HG03469 (cell line): ENCODE data around the gene ULK2.
"Not testable (repeated sequence)": the region's sequence is repeated elsewhere in the genome, so short reads cannot be mapped to it uniquely, and the experiment has no call there.

Source experiments
- ATAC-seq: cut with Tn5 transposase; IDR thresholded peaks from one replicate; pipeline ENCODE4 v1.9.1; 2021; ENCODE audit warnings: mild to moderate bottlenecking, moderate library complexity, moderate number of reproducible peaks; ENCODE audit not compliant: unreplicated experiment

ULK2 gene

DNA sequence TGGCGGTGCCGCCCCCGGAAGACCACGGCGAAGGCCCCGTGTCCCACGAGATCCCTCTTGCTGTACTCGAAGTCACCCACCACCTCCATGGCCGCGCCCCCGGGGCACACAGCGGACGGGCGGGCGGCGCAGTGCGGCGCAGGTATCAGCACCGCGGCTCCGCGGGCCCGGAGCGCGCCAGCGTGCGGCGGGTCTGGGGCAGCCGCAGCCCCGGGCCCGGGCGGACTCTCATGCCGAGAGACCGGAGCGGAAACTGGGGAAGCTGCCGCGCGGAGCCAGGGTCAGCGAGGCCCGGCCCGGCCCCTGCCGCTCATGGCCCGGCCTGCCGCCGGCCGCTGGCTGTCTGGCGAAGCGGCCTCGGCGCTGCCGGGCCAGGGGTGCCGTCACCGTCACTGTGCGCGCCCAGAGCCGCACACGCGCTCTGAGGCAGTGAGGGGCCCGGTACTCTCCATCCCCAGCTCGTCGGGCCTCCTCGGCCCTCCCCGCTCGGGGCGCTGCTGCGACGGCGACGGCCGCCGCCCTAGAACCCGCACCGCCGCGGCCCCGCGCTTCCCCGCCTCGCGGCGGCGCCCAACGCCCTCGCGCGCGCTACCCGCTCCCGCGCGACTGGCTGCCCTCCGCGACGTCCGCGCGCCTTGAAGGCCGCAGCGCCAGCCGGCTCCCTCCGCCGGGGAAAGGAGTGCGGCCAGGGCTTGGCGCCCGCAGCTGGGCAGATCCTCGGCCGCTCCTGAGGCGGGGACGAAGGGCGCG is at the start of gene ULK2:
Gene ULK2 (minus strand): TSS at position 608 of the 750 bp plus-strand sequence. CDS start 519 bp downstream, at position 89.
- no peak for ATAC-seq

DNA sequence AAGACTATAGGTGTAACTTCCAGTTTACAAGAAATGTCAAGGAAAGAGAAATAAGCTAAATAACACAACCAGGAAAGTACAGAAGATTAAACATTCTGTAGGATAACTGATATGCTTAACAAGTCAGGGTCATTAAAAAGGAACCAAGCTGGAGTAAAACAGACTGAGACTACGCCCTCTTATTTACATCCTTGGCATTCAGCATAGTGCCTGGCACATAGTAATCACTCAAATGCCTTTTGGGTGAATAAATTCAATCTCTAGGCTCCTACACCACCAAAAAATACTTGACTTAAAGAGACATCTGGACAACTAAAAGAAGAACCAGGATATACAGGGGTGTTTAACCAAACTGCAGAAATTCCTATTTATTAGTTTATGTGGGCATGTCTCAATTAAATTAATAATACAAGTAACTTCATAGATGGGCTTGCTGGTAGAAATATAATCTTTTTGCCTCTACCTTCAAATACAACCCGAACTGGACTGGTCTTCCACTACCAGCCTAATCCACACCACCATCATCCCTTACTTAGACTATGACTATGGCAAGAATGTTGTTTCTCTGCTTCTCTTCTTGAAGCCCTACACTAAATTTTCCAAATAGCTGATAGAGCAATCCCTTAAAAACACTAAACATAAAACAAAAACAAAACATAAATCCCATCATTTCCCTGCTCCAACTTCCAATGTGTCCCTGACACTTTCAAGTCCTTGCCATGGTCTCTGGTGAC is 47.7 kb upstream of the ULK2 start:
- ATAC-seq = no peak

DNA sequence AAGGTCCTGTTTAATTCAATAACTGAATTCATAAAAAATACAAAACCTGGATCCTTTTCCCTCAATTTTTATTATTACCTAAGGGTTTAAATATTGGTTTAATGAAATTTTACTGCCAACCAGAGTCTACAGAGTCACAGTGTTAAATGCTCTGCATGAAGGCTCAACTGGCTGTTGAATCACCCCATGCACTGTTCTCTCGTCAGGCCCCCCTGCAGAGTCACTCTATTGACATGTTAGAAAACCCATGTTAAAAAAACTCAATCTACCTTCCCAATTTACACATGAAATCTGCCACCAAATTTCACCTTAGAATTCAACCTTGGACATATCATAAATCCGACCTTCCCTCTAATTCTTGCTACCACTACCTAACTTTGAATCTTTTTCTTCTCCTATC is 43.3 kb upstream of the ULK2 start:
- no peak for ATAC-seq

DNA sequence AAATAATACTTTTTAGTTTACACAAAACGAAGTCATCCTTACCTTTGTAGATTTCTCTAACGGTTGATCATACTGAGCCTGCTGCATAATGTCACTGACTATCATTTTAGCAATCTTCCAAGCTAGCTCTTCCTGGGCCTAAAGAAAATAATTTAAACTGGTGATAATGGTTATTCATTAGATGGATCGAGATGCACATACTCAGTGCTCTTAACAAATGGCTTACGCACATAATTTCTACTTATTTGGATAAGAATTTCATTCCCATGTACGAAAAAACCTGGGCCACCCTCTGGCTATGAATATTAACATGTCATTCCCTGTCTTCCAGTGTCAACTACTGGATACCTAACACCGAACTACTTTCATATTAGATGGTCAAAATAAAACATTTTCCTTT is 41.4 kb upstream of the ULK2 start:
- no peak for ATAC-seq

DNA sequence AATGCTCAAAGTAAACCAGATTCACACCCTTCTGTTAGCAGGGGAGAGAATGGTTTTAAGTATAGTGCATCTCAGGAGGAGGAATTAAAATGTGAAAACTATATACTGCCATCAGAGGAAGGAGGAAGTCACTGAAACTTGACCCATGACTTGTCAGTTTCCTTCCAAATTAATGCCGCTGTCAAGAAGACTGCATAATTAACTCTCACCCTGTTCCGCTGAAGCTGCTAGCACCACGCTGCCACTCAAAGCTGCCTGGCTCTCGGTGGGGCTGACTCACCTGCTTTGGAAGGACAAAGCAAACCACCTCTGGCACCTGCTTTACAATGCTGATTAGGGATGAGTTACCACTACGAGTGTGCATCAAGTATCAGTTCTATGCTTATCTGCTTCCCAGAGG is 37.8 kb upstream of the ULK2 start:
- ATAC-seq = no peak

DNA sequence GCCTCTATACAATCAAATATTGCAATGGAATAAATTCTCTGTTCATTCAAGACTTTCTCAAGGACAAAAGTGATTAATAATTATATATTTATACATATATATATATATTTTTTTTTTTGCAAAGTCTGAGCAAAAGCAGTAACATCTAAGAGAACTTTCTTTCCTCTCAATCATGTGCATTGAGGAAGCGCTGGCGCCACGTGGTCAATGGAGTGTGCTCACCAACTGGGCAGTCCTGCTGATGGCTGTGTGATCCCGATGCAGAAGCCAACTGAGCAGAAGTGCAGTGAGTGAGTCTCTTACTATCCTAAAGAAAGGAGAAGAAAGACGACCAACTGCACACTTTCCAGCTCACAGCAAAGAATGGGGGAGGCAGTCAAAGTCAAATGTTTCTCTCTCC is 37.2 kb upstream of the ULK2 start:
- no peak for ATAC-seq

DNA sequence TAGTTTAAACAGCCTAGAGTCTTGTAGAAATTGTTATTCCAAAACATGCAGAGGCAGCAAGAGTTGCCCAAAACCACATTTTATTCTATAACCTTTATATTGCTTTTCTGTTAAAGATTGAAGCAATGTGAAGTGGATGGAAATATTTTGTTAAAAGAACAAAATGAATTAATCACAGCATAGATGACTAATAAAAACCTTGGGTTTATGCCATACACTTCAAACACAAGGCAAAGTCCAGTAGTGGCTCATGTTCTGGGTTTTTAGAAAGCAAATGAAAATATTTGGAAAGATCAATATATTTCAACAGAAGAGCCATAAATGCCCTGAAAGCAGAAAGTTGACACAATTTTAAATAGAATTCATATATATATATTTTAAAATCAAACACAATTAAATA is 36.7 kb upstream of the ULK2 start:
- ATAC-seq = no peak

DNA sequence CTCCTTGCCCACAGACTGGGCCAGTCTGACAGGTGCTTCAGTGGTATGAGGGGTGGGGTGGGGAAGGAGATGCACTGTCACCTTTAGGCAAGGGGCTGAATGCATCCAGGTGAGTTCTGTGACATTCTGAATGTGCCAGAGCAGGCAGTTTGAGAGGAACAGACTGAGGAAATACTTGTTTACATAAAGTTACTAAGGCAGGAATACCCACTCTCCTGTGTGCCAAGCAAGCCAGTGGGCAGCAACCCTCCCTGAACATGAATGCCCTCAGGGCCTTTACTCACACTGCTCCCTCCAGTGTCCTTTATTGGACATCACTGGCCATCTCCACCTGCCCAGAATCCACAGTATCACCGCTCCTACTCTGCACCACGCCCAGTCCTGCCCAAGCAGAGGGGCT is 33.1 kb upstream of the ULK2 start:
- no peak for ATAC-seq

DNA sequence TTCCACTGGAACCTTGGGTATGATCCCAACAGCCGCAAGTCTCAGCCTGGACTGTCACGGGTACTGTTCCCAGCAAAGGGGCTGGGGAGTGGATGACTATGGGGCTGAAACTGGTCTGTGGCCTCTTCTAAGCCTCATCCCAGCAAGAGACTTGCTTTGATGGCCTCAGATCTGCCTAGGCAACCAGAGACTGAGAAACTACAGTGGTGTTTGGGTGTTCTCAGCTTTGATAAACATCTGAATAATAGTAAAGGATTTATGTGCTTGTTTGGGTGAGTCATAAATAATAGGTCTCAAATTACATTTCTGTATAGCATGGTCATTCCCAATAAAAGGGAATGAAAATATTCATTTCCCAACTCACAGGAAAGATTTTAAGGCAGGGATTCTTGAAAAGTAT is 30.2 kb upstream of the ULK2 start:
- ATAC-seq = no peak

DNA sequence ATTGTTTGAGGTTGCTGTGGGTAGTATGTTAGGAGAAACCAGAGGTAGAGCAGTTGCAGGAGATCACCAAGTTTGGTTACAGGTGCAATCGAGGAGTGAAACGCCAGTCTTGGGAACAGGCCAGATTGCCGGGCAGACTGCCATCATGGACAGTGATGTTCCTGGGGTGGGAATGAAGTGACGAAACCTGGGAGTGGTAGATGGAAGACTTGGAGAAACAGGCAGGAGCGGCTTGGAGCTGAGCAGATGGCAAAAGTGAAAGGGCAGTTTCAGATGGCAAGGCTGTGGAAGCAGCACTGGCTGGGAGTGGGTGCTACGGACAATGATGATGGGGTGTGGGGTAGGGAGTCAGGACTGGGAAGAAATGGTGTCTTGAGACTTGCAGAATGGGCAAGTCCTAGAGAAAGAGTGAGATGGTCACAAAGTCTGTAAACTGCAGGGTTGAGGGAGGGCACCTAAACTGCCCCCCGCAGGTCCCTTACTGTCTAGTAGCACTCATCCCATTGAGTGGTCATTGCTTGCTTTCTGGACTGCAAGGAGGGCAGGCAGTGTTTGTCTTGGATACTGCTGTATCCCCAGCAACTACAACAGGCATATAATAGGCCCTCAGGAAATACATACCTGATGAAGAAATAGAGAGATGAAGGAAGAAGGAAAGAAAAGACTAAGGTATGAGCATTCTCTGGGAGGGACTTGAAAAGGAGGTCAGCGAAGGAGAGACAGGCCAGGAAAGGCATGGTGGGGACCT is 29.5 kb upstream of the ULK2 start:
- no peak for ATAC-seq

DNA sequence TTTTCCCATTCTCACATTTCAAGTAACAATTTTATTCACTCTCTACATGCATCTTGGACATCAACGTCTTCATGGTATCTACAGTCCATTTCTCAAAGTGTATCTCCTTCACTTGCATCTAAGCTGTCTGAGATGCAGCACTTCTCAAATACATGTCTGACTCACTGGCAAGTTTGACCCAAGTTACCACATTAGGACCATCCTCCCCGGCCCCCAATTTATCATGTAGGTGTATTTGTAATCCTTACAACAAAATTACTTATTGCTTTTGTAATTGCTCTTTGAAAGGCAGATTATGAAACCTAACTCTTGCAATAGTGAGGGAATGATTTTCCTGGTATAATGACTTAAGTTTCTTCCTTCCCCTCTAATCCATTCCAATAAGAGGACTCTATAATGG is 28.9 kb upstream of the ULK2 start:
- no peak for ATAC-seq

DNA sequence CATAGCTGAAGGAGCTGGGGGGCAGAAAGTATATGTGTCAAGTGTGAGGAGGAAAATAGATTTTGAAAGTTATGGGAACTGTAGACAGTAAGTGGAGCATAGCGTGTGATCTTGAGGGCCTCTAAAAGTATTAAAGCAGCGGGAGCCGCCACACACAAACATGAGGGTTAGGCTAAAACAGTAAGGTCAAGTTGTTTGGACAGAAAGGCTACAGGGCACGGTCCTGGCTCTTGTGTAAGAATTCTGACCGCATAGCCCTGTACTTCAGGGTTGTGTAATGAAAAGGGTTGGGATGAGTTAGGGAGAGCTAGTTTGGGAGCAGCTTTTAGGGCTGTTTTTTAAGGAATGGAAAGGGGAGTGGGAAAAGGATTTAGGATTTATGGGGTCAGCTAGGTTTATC is 22.8 kb upstream of the ULK2 start:
- not testable (repeated sequence) for ATAC-seq

DNA sequence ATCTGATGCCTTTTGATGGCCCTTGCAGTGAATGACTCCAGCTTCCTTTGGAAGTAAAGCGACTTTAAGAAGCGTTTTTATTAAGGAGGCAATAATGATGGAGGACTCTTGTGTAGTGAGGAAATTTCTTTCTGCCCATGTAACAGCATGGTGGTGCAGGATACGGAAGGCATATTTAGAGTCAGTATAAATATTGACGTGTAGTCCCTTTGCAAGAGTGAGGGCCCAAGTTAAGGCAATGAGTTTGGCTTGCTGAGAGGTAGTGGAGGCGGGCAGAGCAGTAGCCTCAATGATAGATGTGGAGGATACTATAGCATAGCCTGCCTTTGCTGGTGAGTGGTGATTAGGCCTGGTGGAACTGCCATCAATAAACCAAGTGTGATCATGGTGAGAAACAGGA is 22.3 kb upstream of the ULK2 start:
- ATAC-seq = not testable (repeated sequence)

DNA sequence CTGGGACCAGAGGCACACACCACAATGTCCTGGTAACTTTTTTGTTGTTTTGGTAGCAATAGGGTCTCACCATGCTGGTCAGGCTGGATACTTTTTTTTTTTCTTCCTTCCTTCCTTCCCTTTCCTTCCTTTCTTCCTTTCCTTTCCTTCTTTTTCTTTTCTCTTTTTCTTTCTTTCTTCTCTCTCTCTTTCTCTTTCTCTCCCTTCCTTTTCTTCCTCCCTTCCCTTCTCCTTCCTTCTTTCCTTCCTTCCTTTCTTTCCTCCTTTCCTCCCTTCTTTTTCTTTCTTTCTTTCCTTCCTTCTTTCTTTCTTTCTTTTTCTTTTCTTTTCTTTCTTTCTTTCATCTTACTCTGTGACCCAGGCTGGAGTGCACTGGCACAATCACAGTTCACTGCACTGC is 18.4 kb upstream of the ULK2 start:
- no peak for ATAC-seq

DNA sequence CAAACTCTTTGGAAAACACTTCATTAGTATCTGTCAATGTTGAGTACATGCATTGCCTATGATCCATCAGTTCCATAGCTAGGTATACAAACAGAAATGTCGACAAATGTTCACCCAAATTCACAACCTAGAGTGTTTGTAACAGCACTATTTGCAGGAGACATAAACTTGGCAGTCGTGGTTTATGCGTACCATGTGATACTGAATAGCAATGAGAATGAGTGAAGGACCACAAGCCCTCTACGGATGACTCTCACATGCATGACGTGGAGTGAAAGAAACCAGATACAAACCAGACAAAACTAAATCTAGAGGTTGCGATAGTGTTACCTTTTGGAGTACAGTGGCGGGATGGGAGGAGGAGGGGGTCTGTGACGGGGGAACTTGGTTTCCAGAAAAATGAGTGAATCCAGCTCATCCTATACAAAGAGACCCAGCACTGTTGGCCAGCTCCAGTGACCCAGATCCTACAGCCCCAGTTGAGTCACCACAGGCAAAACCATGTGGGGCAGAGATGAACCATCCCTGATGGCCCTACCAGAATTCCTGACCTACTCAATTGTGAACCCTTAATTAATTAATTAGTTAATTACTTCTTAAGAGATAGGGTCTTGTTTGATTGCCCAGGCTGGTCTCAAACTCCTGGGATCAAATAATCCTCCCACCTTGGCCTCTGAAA is 15.9 kb upstream of the ULK2 start:
- ATAC-seq = no peak

DNA sequence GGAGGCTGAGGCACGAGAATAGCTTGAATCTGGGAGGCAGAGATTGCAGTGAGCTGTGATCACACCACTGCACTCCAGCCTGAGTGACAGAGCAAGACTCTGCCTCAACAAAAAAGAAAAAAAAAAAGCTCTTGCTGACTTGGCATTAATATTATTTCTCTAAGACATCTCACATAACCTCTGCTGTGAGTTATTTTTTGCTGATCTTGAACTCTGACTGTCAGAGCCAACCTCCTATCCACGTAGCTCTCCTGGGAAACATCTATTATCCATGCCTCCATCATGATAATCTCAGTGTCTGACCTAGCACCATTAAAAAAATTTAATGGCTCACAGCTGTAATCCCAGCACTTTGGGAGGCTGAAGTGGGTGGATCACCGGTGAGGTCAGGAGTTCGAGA is 12.7 kb upstream of the ULK2 start:
- no peak for ATAC-seq

DNA sequence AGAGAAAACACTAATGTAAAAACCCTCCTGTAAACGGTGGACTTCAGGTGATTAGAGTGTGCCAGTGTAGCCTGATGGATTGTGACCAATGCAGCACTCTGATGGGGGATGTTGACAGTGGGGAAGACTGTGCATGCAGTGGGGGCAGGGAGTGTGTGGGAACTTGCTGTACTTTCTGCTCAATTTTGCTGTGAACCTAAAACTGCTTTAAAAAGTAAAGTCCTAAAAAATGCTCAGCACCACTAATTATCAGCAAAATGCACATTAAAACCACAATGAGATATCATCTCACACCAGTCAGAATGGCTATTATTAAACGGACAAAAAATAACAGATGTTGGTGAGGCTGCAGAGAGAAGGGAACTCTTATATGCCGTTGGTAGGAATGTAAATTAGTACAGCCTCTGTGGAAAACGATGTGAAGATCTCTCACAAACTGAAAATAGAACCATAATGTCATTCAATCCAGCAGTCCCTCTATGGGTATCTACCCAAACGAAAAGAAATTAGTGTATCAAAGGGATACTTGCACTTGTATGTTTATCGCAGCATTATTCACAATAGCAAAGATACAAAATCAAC is 9.7 kb upstream of the ULK2 start:
- no peak for ATAC-seq

DNA sequence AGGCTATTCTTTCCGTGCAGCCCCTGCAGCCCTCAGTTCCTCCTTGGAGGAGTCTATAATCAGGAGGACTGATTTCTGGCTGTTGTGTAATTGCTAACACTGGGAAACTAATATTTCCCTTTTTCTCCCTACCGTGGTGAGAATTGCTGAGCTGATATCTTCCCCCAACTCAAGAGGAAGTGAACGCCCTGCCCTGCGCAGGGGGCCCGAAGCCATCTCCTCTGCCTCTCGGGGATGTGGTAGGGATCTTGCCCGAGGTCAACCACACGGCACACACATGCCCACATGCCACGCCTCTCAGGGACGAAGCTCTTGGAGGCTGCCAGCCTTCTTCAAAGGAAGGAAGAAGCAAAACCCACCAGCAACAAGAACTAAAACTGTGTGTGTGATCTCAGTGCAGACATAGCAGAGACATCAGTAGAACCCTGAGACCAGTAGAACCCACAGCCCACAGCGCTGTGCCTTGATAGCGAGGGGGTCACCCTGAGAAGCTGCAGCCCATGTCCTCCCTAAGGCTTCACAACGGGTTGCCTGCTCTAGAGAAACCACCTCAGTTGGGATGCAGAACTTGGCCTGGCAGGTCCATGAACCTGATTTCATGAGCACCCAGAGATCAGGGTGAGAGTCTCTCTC is 8.9 kb upstream of the ULK2 start:
- ATAC-seq = no peak

DNA sequence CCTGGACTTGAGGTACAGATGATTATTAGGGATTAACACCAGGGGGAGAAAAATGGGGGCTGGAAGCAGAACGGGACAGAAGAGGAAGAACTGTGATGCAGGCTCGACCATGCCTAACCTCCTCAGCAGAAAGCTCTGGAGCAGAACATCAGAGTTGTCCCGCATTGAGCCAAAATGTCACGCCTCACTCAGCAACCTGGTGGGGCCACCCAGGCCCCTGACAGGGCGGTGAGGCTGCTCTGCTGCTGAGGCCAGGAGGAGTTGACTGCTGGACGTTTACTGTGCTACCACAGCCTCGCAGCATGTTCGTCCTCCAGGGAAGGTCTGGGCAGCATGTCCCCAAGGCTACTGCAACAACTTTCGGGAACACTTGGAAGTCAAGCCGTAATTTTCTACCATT is 6.5 kb upstream of the ULK2 start:
- no peak for ATAC-seq

DNA sequence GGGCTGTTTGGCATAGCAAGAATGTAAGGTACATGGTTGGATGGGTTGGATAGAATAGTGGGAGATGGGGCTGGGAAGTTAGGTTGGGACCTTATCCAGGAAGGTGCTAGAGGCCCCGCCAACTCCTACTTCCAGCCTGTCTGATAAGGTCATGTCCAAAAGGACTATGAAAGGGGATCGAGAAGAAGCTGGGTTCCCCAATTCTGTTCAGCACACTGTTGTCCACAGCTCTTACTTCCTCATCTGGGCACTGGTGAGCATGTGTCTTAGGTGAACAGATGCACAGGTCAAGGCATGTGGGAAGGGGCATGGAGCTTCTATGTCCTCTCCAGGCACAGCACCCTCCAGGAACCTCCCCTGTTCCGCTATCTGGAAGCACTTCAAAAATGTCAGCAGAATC is 5.6 kb upstream of the ULK2 start:
- no peak for ATAC-seq

DNA sequence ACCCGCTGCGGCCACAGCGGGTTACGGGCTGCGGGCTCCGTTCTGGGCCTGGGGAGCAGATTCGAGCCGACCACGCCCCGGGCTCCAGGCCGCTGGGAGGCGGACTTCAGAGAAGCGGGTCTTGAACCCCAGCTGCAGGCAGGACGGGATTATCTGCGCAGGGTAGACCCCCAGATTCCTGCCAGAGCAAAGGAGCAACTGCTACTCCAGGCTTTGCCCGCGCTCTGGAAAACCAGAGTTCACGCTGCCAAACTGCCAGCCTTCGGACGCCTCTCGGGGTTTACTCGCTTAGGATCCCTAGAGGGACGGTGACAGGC is 301 bp upstream of the ULK2 start:
- ATAC-seq = no peak
